ENCODE measurements around the gene ATP8A2.

DNA sequence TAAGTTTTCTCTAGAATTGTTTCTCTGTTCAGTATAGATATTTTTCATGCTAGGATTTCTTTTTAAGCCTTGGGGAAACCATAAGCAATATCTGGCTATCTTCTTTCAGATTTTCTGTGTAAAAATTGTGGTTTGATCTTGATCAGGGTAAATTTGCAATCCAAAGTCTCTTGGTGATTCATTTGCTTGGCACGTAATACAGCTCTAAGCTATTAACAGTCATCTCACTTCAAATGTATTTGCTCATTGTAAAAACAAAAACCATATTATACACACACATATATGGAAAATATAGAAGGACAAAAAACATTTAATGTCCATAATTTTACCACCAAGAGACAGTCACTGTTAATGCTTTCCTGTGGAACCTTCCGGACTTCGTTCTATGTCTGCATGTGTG, 489.1 kb downstream of the ATP8A2 start:
- TF ChIP-seq, protein P1, sequence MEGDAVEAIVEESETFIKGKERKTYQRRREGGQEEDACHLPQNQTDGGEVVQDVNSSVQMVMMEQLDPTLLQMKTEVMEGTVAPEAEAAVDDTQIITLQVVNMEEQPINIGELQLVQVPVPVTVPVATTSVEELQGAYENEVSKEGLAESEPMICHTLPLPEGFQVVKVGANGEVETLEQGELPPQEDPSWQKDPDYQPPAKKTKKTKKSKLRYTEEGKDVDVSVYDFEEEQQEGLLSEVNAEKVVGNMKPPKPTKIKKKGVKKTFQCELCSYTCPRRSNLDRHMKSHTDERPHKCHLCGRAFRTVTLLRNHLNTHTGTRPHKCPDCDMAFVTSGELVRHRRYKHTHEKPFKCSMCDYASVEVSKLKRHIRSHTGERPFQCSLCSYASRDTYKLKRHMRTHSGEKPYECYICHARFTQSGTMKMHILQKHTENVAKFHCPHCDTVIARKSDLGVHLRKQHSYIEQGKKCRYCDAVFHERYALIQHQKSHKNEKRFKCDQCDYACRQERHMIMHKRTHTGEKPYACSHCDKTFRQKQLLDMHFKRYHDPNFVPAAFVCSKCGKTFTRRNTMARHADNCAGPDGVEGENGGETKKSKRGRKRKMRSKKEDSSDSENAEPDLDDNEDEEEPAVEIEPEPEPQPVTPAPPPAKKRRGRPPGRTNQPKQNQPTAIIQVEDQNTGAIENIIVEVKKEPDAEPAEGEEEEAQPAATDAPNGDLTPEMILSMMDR (IDR thresholded peaks at IDR 0.05; ENCODE audit: low read length) = no peak
- no peak for TF ChIP-seq EZH2 (optimal IDR thresholded peaks at IDR 0.05; ENCODE audit: low read depth, low read length)

Measured in MM.1S (cell line).